HepG2 (cell line): Measurements from ENCODE around the gene RAB3GAP1. TPM values are rescaled to one million over a fixed set of nuclear protein-coding genes. Genes with fewer than 3 reads are reported as not detected.
A peak's percentile ranks its signal among the peaks of the same experiment; 100 is the strongest.

Experiments
- ATAC-seq: fragments of 200-7000 bp; cut with Tn5 transposase; 3 replicates; pipeline ENCODE4 v1.9.1; 2020; ENCODE audit warnings: mild to moderate bottlenecking, moderate library complexity
- BruUV-seq: library from RNA; stranded (reverse); fragments of 400-500 nt; replicated peaks from 2 replicates; lab custom pipeline; 2021; lab: Mats Ljungman, UMichigan
- CTCF ChIA-PET: fragments of 300-600 bp; formaldehyde crosslinking; extraction: SDS; loops from one replicate; lab custom pipeline; 2021; ENCODE audit warnings: low total read pairs, inconsistent platforms, low intra/inter-chr PET ratio; lab: Yijun Ruan, JAX
- POLR2A ChIA-PET: fragments of 350-600 bp; sonication (Branson Sonifier 250); formaldehyde crosslinking; loops from one replicate; lab custom pipeline; 2020; ENCODE audit warnings: antibody characterized with exemption, inconsistent platforms; lab: Yijun Ruan, JAX
- DNase-seq: peaks from one replicate; pipeline ENCODE4 v3.0.0-alpha.2; 2015; ENCODE audit warnings: low spot score
- FAIRE-seq: peaks from 3 replicates; lab custom pipeline; 2011; peaks lifted over from hg19 to GRCh38; lab: Jason Lieb, UNC
- H2AFZ ChIP-seq: one replicate; pipeline ENCODE4 v1.6.1; 2011; ENCODE audit warnings: low read length, inconsistent platforms
- H3K27ac ChIP-seq: fragments of 300-600 bp; 3 replicates; pipeline ENCODE4 v1.8.0; 2011; ENCODE audit warnings: mixed run types, mild to moderate bottlenecking, mixed read lengths, low read length, inconsistent platforms; ENCODE audit not compliant: insufficient read depth; ENCODE audit errors: extremely low read length
- H3K27me3 ChIP-seq, 2 experiments: fragments of 200-600 bp in 1 of 2; 2 replicates in 1 of 2; 3 replicates in 1 of 2; pipeline versions ENCODE4 v1.6.0 to v1.8.0; 2011; ENCODE audit warnings: low read length in 2 of 2, mild to moderate bottlenecking in 2 of 2, moderate library complexity in 2 of 2, inconsistent platforms in 1 of 2; ENCODE audit not compliant: insufficient read depth in 2 of 2, control insufficient read depth in 1 of 2
- H3K36me3 ChIP-seq, 2 experiments: fragments of 200-600 bp in 1 of 2; replicated peaks in 1 of 2; 2 replicates in 1 of 2; 3 replicates in 1 of 2; pipeline versions ENCODE4 v1.5.1 to v1.8.0; 2011; ENCODE audit warnings: low read length in 2 of 2, inconsistent platforms in 1 of 2; ENCODE audit not compliant: insufficient read depth in 2 of 2, control insufficient read depth in 1 of 2
- H3K4me1 ChIP-seq: 2 replicates; pipeline ENCODE4 v1.5.1; 2012; ENCODE audit warnings: low read length, inconsistent platforms; ENCODE audit not compliant: insufficient read depth
- H3K4me2 ChIP-seq: 2 replicates; pipeline ENCODE4 v1.6.0; 2011; ENCODE audit warnings: low read depth, low read length, inconsistent platforms
- H3K4me3 ChIP-seq, 3 experiments: fragments of 200-600 bp in 1 of 3; sonication (generic), shearing (Covaris generic) in 1 of 3; replicated peaks in 1 of 3; 2 replicates each; pipeline ENCODE4 v1.5.1; 2011 to 2016; ENCODE audit warnings: low read length in 3 of 3, inconsistent platforms in 2 of 3, low read depth in 2 of 3, mild to moderate bottlenecking in 2 of 3, control low read depth in 1 of 3, mixed read lengths in 1 of 3; ENCODE audit not compliant: insufficient read depth in 1 of 3
- H3K79me2 ChIP-seq: one replicate; pipeline ENCODE4 v1.6.1; 2011; ENCODE audit warnings: low read length, inconsistent platforms; ENCODE audit not compliant: insufficient read depth
- H3K9ac ChIP-seq: 2 replicates; pipeline ENCODE4 v1.6.0; 2011; ENCODE audit warnings: mild to moderate bottlenecking, low read depth, low read length, inconsistent platforms; ENCODE audit not compliant: insufficient read depth
- H3K9me3 ChIP-seq: 2 replicates; pipeline ENCODE4 v1.5.1; 2012; ENCODE audit warnings: mild to moderate bottlenecking, low read length
- H4K20me1 ChIP-seq: 2 replicates; pipeline ENCODE4 v1.6.0; 2011; ENCODE audit warnings: inconsistent platforms, mild to moderate bottlenecking, low read length, moderate library complexity; ENCODE audit not compliant: insufficient read depth
- AGO1 ChIP-seq: fragments of 200-400 bp; formaldehyde crosslinking; IDR thresholded peaks from 2 replicates; pipeline ENCODE4 v1.6.1; 2017; ENCODE audit warnings: mild to moderate bottlenecking, low read depth, low read length, moderate library complexity; ENCODE audit not compliant: poor library complexity, severe bottlenecking
- BCL6 ChIP-seq: IDR thresholded peaks from 2 replicates; pipeline ENCODE4 v1.6.1; 2016; ENCODE audit warnings: missing genetic modification reagents, missing compliant biosample characterization
- EP300 ChIP-seq, 3 experiments: sonication (generic) in 1 of 3; formaldehyde crosslinking in 1 of 3; IDR thresholded peaks; 2 replicates each; pipeline versions ENCODE4 v1.5.1 to v1.6.1; 2011 to 2020; ENCODE audit warnings: low read depth in 2 of 3, low read length in 2 of 3, borderline replicate concordance in 1 of 3, improper control_type of control experiment in 1 of 3, mild to moderate bottlenecking in 1 of 3, missing genetic modification reagents in 1 of 3, moderate library complexity in 1 of 3
- FOSL2 ChIP-seq: sonication (generic); formaldehyde crosslinking; IDR thresholded peaks from 2 replicates; pipeline ENCODE4 v1.4.0; 2020; ENCODE audit warnings: missing genetic modification reagents
- FOXJ3 ChIP-seq: sonication (generic); formaldehyde crosslinking; IDR thresholded peaks from 2 replicates; pipeline ENCODE4 v1.4.0; 2020; ENCODE audit warnings: missing genetic modification reagents, mild to moderate bottlenecking, borderline replicate concordance
- RARA ChIP-seq: IDR thresholded peaks from 2 replicates; pipeline ENCODE4 v1.6.1; 2016; ENCODE audit warnings: missing genetic modification reagents, missing compliant biosample characterization
- RORA ChIP-seq: sonication (generic); formaldehyde crosslinking; IDR thresholded peaks from 2 replicates; pipeline ENCODE4 v1.5.0; 2020; ENCODE audit warnings: mild to moderate bottlenecking, missing genetic modification reagents, moderate library complexity
- ZMYM4 ChIP-seq: sonication (generic); formaldehyde crosslinking; IDR thresholded peaks from 2 replicates; pipeline ENCODE4 v1.8.1; 2023; ENCODE audit warnings: mild to moderate bottlenecking, missing genetic modification reagents
- ZNF121 ChIP-seq: sonication (generic); formaldehyde crosslinking; IDR thresholded peaks from 2 replicates; pipeline ENCODE4 v1.5.0; 2020; ENCODE audit warnings: mild to moderate bottlenecking, missing genetic modification reagents
- WGBS: methylation state at CpG from one replicate; pipeline ENCODE4 v1.1.6; 2017; ENCODE audit warnings: low lambda C conversion rate; 5-methylcytosine and 5-hydroxymethylcytosine counted together
- in situ Hi-C: cut with HindIII; loops from 2 replicates; pipeline ENCODE4 v1.10.0; 2017; ENCODE audit warnings: low pct_unique_long_range_greater_than_20kb; ENCODE audit not compliant: extremely low pct_ligation_motif_present
- intact Hi-C: fragments of 100-400 bp; cut with micrococcal nuclease; formaldehyde crosslinking; loops from one replicate; pipeline ENCODE4 v1.10.0; 2022; ENCODE audit not compliant: unreplicated experiment
- polyA plus RNA-seq, 8 experiments: library from polyadenylated mRNA; depleted of rRNA in 3 of 8; stranded (reverse) in 7 of 8; unstranded in 1 of 8; fragments of >200 nt; fragmentation: Illumina TruSeq in 4 of 8; extraction: Trizol in 4 of 8; gene quantifications; 2 replicates each; pipeline versions ENCODE4 v1.2.1 to v1.2.3, GENCODE V29; 2011 to 2016; ENCODE audit warnings: low read depth in 4 of 8, missing spikeins in 1 of 8, mixed read lengths in 1 of 8; ENCODE audit not compliant: insufficient read depth in 1 of 8
- total RNA-seq, 5 experiments: library from RNA; depleted of rRNA; stranded (reverse); fragments of >200 nt; fragmentation: Illumina TruSeq; extraction: Trizol; gene quantifications; 2 replicates each; pipeline ENCODE4 v1.2.3, GENCODE V29; 2016; ENCODE audit warnings: low read depth in 1 of 5
- TF ChIP-seq, protein P1 (sequence below): IDR thresholded peaks from 2 replicates; pipeline ENCODE4 v1.4.0; 2020; ENCODE audit warnings: mild to moderate bottlenecking, missing genetic modification reagents

RAB3GAP1 gene
- total and polyA plus RNA-seq, 2 of the 13 experiments (the other 11 are each of a cell fraction or from before 2014, with no cell fraction given): 15.2 to 48.8 TPM

- TF ChIP-seq, protein P1, sequence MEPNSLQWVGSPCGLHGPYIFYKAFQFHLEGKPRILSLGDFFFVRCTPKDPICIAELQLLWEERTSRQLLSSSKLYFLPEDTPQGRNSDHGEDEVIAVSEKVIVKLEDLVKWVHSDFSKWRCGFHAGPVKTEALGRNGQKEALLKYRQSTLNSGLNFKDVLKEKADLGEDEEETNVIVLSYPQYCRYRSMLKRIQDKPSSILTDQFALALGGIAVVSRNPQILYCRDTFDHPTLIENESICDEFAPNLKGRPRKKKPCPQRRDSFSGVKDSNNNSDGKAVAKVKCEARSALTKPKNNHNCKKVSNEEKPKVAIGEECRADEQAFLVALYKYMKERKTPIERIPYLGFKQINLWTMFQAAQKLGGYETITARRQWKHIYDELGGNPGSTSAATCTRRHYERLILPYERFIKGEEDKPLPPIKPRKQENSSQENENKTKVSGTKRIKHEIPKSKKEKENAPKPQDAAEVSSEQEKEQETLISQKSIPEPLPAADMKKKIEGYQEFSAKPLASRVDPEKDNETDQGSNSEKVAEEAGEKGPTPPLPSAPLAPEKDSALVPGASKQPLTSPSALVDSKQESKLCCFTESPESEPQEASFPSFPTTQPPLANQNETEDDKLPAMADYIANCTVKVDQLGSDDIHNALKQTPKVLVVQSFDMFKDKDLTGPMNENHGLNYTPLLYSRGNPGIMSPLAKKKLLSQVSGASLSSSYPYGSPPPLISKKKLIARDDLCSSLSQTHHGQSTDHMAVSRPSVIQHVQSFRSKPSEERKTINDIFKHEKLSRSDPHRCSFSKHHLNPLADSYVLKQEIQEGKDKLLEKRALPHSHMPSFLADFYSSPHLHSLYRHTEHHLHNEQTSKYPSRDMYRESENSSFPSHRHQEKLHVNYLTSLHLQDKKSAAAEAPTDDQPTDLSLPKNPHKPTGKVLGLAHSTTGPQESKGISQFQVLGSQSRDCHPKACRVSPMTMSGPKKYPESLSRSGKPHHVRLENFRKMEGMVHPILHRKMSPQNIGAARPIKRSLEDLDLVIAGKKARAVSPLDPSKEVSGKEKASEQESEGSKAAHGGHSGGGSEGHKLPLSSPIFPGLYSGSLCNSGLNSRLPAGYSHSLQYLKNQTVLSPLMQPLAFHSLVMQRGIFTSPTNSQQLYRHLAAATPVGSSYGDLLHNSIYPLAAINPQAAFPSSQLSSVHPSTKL: peak; percentile 81
- peak; percentile 76 for TF ChIP-seq BCL6
Measured at GRCh38 chr2:135150725-135151124, 98.6 kb downstream of the RAB3GAP1 start (continued).

- WGBS: 77% methylated on average over 3 of the region's 3 CpGs
- TF ChIP-seq ZNF121 (CRISPR knock-in tag): 0 out of 2 replicates have a peak, but pooled peaks have one; percentile 41
- 0 out of 2 replicates have a peak, but pooled peaks have one; percentile 8 for TF ChIP-seq FOSL2 (CRISPR knock-in tag)
- TF ChIP-seq AGO1: no peak
- 0 out of 4 replicates have a peak, but pooled peaks of 1 of the 2 experiments have one; percentile 7 for TF ChIP-seq EP300 (IDR thresholded peaks at IDR 0.05; ENCODE audit: low read depth in 2 of 2, low read length in 2 of 2)
- TF ChIP-seq EP300 (CRISPR knock-in tag; IDR thresholded peaks at IDR 0.05; ENCODE audit: borderline replicate concordance): no peak
- 0 out of 2 replicates have a peak, but pooled peaks have one; percentile 15 for TF ChIP-seq RARA (CRISPR knock-in tag)
- TF ChIP-seq FOXJ3: 0 out of 2 replicates have a peak, but pooled peaks have one; percentile 4
- 0 out of 2 replicates have a peak, but pooled peaks have one; percentile 24 for TF ChIP-seq ZMYM4 (CRISPR knock-in tag)
- no peak for TF ChIP-seq RORA
- no peaks in the 10 kb centered on the region for H3K79me2 ChIP-seq
- intact Hi-C loops (no loop called here), in situ Hi-C loops (no loop called here)
- no peak overlapping the region for H3K9ac ChIP-seq
- DNase-seq (peak; percentile 26), FAIRE-seq (peak; percentile 34), ATAC-seq (peak; percentile 58)
- peak overlapping the region; percentile 48 for H3K27ac ChIP-seq
- peaks cover 36% of the 10 kb centered on the region for H3K4me1 ChIP-seq
- no peak overlapping the region; a peak in 1 of 6 replicates for H3K4me3 ChIP-seq
- H3K27me3 ChIP-seq: no peaks in the 10 kb centered on the region
- CTCF ChIA-PET: no interaction called here
- no peak overlapping the region for H3K4me2 ChIP-seq
- POLR2A ChIA-PET: no interaction called here
- no TSS peak for BruUV-seq
- H3K36me3 ChIP-seq: peaks cover 12 to 45% of the 10 kb centered on the region in 2 experiments
- H4K20me1 ChIP-seq: no peaks in the 10 kb centered on the region
- no peaks in the 10 kb centered on the region for H3K9me3 ChIP-seq
- no peak overlapping the region for H2AFZ ChIP-seq
Measured at GRCh38 chr2:135151615-135152014, 99.5 kb downstream of the RAB3GAP1 start.
